NCI-H526 treated with DMSO at 0.1 percent for 48 hours (cell line): ENCODE measurements around the gene FGD5.

Source experiments
- DNase-seq: peaks from one replicate; lab custom pipeline; 2025; lab: John Stamatoyannopoulos, UW

Gene FGD5

DNA sequence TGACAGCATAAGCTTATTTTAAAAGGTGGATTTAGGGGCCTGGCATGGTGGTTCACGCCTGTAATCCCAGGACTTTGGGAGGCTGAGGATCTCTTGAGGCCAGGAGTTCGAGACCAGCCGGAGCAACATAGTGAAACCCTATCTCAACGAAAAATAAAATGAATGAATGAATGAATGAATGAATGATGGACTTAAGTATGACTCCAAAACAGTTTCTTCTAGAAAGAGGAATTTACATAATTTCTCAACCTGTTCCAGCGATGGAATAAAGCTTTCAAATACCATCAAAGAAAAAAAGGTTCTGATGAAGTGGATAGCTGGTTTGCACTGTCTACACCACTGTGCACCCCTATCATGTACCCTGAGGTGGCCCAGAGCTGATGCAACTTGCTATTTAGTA, 108.5 kb downstream of the FGD5 start:
- no peak for DNase-seq

DNA sequence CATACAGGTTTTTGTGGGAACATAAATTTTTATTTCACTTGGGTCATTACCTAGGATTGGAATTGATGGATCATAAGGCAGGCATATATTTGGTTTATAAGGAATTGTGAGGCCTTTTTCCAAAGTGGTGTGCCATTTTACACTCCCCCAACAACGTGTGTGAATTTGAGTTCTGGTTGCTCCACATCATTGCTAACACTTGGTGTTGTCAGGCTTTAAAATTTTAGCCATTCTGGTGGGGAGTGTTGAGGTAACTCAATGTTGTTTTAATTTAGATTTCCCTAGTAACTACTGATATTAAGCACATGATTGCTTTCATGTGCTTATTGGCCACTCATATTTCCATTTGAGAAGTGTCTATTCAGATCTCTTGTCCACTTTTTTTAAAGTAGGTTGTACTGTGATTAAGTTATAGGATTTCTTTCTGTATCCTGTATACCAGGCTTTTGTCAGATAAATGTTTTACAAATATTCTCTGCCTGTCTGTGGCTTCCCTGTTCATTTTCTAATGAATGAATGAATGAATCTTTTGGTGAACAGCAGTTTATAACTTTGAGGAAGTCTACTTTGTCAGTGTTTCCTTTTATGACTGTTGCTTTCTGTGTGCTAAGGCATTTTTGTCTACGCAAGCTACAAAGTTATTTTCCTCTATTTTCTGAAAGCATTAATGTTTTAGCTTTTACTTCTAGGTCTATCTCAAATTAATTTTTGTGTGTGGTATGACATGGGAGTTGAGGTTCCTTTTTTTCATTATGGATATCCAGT, 110.7 kb downstream of the FGD5 start:
- no peak for DNase-seq

DNA sequence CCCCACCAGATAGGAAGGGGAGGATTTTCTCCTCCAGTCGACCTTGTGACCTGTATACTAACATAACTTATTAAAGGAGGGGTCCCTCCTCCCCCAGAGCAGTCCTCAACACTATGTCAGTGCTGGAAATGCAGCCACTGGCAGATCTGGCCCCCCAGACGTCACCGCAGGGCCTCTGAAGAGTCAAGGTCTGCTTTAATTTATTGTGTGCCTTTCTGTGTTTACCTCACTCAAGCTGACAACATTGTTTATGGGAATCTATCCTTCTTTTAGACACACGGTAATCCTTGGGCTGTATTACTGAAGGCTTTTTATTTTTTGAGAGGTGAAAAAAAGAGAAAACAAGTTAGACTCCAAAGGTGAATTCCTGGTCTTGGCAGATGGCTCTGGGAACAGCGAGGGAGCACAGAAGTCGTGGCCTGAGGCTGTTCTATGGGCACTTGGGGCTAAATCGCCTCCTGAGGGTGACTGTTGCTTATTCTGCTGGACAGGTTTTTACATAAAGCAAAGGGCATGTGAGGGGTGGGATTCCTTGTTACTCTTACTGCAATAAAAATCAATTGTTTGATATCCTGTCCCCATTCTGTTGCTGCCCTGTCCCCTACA, 115.2 kb downstream of the FGD5 start:
- DNase-seq = no peak

DNA sequence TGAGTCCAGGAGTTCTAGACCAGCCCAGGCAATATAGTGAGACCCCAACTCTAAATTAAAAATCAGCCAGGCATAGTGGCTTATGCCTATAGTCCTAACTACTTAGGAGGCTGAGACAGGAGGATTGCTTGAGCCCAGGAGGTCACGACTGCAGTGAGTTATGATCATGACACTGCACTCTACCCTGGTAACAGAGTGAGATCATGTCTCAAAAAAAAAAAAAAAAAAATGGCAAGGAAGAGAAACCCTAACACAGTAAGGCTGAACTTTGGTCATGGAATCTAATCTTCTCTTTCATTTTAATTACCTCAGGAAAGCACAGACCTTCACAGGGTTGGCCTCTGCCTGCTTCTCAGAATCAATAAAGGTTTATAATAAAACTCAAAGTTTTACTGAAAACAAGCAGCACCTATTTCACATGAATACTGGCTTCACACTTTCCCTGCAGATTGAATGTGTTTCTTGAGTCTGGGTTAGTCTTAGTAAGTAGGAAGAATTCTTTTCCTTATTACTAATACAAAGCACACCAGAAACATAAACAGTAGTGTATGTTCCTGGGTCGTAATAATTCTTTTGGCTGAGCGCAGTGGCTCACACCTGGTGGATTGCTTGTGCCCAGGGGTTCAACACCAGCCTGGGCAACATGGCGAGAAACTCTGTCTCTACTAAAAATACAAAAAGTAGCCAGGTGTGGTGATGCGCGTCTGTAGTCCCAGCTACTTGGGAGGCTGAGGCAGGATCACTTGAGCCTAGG, 117.0 kb downstream of the FGD5 start:
- no peak for DNase-seq

DNA sequence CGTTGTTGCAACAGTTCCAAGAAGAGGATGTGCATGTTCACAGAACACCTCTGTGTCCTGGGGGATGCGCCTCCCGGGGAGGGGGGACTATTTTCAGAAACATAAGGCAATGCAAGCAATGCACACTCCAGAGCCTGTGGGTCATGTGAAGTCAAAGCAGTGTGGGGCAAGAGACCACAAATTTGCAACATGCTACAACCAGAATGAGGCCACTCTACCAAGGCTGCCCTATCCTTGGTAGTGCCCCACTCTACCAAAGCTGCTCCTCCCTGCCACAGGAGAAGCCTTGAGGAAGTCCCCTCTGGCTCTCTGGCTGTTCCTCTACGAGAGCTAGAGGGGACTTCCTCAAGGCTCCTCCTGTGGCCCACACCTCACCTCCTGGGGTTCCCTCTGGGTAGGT, 120.2 kb downstream of the FGD5 start:
- DNase-seq = no peak

DNA sequence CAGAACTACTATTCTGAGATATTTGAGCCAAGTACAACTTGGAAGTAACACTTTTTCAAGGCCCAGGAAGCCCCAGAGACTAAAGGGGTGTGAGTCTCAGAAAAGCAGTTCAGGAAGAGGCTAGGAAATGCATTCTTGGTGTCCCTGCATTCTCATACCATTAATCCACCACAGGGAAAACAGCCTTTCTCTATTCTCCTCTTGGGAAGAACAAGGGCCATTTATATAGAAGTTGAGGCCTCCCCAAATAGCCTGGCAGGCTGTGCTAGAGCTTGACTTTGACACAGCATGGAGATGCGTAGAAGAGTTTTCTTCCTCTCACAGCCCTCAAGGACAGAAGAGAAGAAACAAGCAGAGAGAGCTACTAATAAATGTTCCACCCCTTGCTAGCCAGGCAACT, 123.1 kb downstream of the FGD5 start:
- DNase-seq = no peak

DNA sequence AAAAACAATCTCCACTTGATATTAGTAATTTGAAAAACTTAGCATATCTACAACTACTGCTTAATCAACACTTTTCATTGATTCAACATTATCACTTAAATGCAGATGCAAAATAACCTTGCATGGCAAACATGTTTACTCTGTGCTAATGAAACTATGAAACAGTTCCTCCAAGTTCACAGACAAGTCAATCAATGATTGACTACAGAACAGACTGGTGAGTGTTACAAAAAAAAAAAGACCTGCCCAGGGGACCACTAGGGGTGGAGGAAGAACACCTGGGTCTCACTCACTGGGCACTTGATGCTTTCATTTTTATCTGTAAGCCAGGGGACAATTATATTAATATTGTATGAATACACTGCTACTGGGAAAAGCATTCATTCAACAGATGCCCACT, 124.3 kb downstream of the FGD5 start:
- DNase-seq = no peak

DNA sequence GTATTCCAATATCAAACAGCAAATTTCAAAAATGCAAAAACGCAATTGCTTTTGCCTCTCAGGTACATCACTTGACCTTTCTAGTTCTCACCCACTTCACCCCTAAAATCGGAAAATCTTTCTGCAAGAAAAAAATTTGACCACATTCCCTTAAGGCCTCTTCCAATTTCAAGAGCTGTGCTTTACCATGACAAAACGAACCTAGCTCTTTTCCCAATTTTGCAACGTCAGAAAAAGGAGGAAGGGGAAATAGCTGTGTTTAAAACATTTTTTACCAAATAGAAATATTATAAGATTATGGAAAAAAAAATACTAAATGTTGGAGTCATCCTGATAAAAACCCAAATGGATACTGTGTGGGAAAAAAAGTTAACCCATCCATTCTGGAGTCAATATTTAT, 127.5 kb downstream of the FGD5 start:
- no peak for DNase-seq

DNA sequence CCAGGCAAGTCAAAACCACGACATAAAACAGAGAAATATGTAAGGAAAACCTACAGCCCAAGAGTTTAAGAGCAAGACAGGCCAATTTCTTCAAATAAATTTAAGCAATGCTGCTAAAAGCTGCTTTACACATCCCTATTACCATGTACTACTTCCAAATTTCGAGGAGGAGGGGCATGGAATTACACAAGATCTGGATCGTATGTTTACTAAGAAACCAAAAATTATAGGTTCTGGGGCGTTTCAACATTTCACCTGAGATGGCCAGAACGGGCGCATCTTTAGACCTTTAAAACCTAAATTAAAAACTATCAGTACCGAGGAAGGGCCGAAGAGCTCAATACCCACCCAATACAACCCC, 128.0 kb downstream of the FGD5 start:
- no peak for DNase-seq

DNA sequence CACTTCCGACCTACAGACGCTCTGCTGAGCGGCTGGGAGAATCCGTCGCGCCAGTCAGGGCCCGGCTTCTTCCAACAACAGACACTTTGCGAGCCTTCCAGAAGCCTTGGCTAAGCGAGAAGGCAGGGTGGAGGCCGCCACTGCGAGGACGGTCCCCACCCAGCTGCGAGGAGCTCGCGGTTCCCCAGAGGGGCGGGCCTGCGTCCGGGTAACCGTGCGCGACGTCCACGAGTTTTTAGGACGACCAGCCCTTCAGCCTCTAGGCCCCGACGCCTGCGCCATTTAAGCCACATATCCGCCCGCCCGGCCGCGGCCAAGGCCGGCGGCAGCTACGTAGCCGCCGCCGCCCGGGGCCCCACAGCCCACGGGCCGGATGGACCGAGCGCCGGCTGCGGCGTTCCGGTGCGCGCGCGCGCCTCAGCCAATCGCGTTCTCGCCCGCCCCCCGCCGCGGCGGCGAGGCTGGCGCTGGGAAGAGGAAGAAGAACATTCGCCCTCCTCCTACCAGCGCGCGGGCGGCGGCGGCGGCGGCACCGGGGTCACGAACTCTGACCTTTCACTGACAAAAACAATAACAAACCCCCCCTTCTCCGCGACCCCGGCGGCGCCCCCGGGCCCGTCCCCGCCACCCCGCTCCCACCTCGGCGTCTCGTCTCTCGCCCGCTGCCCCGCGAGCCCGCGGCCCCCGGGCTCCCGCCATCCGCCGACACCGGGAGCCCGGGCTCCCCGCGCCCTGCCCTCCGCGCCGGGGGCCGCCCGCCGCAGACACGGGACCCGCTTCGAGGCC, 128.5 kb downstream of the FGD5 start, which contains the start of gene NR2C2:
Gene NR2C2, plus strand, starts transcription at position 484 of the 786 bp plus-strand sequence. CDS start 56,332 bp downstream, outside the sequence.
- DNase-seq = peak; percentile 74

DNA sequence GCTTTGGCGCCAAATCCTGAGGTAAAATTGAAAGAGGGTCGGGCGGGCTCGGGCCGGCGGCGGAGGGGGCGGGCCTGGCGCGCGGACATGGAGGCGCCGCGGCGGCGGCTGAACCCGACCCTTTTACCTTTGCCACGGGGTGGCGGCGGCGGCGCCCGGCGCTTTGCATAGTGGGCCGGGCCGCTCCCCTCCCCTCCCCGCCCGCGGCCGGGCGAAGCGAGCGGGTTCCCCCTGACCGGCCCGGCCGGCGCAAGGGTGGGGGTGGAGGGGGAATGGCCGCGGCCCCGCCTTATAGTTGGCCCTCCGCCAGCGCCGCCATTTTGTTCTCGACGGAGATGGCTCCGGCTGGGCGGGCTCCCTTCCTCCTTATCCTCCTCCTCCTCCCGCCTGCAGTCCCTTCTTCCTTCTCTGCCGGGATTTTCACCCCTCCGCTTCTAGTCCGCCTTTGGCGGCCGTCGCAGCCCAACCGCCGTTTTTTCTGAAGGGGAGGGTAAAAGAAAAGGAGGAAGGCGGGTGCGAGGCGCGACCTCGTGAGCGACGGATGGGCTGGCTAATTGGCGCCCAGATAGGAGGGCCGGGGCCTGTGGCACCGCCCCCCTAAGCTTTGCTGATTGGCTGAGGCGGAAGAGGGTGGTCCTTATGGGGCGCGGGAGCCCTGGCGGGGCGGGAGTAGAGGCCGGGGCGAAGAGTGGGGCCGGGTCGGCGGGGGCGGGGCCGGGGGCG, 129.3 kb downstream of the FGD5 start:
- peak; percentile 90 for DNase-seq

DNA sequence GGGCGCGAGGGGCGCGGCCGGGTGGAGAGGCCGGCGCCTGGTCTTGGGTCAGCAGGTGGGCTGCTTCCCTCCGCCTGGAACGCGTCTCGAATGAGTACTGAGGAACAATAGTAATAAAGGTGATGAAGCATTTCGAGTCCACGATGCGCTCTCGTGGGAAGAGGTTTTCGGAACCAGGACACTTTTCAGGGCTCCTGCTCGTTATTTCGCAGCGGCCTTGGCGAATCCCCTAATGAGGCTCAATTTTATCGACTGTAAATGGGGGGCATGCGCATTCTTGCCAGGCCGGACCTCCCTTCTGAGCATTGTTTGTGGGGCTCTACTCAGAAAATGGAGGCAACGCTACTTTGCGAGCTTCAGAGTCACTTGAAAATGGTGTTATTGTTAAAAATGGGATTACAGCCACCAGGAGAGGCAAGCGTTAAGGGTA, 129.9 kb downstream of the FGD5 start:
- DNase-seq = no peak

DNA sequence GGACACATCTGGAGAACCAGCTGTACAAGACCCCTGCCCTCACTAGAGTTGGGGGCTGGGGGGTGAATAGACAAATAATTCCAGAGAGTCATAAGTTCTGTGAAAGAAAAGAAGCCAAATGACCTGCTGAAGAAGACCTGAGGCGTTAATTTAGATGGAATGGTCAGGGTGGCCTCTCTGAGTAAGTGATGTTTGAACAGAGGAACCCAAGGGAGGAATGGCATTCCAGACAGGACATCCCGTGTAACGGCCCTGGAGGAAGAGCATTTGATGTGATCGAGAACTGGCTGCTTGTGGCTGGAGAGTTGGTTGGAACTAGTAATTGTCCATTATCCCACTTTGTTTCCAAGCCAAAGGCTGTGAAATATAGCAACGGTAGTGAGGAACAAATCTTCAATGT, 130.4 kb downstream of the FGD5 start:
- no peak for DNase-seq

DNA sequence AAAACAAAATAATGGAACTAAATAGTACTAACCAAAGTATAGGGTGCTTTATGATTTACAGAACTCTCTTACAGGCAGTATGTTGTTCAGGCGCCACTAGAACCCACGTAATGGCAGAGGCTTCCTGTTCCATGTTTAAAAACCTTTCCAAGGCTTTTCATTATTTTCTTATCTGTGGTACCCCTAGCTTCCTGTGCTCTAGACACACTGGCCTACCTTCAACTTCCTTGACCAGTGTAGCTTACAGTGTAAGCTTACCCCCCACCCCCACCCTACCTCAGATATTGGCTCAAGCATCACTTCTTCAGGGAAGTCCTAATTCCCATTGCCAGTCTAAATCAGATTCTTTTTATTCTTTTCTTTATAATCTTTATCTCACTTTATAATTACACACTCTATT, 131.5 kb downstream of the FGD5 start:
- no peak for DNase-seq

DNA sequence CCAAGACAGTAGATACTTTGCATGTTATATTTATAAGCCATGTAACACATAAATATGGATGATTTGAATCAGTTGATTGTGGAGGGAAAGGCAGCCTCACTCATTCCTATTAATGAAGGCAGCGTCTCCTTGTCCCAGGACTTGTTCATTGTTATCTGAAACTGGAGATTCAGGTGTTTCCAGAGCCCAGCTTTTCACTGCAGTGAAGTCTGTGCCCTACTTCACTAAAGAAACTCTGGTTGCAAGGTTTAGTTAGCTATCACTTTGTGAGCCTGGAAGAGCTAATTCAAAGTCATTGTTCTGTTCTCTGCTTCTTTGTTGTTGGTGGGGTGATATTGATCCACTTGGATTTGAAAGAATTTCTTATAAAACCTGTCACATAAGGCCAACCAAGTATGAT, 138.4 kb downstream of the FGD5 start:
- peak; percentile 38 for DNase-seq

DNA sequence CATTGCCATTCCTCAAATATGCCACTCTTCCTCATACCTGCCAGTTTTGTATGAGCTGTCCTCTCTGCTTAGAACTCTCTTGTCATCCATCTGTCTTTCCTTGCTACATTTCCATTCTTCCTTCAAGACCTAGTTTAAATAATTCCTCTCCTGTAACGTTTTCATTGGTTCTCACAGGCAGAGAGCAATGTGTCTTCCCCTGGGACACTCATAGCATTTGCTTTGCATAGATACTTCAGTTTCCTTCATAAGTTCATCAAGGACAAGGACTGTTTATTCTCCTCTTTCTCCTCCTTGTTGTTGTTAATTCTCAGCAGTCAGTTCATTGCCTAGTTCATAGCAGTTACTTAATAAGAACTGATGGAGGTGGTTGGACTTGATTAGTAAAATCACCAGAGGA, 139.2 kb downstream of the FGD5 start:
- peak; percentile 15 for DNase-seq

DNA sequence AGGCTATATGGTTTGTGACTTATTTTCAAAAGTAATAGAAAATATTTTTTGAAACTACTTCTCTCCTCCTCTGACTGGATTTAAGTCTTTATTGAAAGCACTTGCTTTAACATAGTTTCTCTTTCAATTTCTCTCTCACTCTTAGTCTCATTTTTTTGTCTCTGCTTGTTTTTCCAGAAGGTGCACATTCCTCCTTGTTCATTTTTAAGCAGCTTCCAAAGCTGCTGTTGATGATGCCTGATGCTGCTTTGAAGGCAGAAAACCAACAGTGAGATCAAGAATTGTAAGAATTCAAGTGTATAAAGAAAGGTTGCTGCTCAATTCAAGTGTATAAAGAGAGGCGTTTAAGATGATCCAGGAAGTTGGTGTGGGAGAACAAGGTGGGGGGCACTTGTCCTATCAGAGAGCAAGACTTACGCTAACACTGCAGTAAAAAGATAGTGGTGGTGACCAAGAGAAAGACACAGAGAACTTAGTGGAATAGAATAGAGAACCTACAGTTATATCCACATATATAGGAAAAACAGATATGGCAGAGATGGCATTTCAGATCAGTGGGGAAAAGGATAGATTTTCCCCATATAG, 140.7 kb downstream of the FGD5 start:
- no peak for DNase-seq

DNA sequence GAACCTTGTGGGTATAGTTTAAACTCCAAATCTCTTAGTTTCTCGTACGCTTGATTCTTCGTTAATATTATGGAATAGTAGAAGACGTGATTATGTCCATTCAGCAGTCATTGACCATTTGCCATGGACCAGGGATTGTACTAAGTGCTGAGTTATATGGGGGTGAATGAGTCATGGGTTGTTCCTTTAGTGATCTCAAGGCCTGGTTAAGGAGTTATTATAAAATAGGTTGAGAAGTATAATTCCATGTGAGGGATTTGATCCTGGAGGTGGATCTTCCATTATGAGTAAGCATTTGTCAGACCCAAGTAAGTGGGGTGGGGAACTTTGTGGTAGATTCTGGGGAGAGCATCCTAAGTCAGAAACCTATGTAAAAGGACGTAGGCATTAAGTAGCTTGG, 144.0 kb downstream of the FGD5 start:
- no peak for DNase-seq

DNA sequence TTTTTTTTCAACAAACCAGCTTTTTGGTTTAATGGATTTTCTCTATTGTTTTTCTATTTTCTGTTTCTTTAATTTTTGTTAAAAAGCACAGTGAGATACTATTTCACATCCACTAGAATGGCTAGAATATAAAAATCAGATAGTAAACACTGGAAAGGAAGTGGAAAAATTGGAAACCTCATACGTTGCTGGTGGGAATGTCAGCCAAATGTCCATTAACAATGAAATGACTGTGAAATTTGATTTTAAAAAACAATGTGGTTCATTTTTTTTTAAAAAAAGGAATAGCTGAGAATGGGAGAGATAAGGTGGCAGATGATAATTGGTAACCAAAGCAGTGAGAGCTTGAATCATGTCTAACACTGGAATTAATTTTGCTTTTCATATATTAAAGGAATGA, 148.5 kb downstream of the FGD5 start:
- DNase-seq = no peak

DNA sequence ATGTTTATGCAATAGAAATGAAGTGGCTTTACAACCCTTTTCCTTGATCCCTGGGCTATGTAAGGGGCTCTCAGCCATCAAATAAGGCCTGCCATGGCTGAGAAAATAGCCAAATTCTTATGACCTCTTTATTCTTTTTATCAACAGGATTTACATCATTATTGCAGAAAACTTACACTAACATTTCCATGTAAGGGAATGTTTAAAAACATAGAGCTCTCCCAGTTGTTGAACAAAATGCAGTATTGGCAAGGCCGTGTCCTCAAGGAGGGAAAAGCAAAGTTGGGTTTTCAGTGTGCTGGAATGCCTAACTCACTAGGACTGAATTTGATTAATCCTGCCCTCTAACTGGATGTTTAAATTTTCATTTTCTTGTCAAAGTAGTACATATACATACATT, 150.9 kb downstream of the FGD5 start:
- no peak for DNase-seq

DNA sequence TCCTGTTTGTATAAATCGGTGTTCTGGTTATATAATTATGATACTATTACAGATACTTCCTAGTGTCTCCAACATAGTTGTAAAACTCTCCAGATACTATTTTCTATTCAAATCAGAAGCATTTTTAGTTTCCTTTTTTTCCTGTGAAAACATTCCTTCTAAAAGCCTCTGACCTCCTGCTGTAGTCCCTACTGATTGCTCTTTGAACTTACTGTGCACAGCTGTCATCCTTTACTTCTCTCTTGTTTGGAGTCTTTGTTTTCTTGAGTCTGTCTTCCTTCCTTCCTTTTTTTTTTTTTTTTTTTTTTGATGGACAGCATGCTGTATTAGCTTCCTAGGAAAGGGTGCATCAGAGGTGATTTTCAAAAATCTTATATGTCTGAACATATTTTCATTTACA, 157.6 kb downstream of the FGD5 start:
- no peak for DNase-seq
